Retina (tissue), 1 donor: ENCODE results near the gene PRKAG3.

Source experiments
- DNase-seq: peaks from one replicate; pipeline ENCODE4 v3.0.0-alpha.2; 2016

Gene PRKAG3

DNA sequence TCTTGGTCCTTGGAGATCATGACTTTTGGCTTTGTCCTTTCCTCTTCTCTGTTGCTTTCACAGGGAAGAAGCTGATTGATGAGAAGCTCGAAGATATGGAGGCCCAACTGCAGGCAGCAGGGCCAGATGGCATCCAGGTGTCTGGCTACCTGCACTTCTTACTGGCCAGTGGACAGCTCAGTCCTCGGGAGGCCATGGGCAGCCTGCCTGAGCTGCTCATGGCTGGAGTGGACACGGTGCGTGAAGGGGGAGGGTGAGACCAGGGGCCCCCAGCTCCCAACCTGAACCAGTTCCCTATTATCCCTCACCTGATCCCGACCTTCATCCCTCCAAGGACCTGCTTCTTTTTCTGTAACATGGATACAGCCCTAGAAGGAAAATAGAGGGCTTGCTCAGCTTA, 18.7 kb downstream of the PRKAG3 start:
- DNase-seq: no peak

DNA sequence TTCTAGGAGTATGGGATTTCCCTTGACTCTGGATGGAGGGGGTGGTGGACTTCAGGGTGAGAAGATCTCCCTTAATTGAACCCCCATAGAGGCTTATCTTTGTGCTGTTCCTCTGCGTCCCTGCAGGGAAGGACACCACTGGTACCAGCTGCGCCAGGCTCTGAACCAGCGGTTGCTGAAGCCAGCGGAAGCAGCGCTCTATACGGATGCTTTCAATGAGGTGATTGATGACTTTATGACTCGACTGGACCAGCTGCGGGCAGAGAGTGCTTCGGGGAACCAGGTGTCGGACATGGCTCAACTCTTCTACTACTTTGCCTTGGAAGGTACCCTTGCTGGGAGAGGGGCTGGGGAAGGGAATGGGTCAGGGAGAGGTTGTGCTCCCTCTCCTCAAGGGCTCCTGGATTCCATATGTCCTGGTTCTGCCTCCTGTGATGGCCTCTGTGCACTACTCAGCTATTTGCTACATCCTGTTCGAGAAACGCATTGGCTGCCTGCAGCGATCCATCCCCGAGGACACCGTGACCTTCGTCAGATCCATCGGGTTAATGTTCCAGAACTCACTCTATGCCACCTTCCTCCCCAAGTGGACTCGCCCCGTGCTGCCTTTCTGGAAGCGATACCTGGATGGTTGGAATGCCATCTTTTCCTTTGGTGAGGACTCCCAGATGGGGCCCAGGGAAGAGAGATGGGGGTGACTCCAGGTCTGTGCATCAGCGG, 19.3 kb downstream of the PRKAG3 start:
- DNase-seq: no peak

DNA sequence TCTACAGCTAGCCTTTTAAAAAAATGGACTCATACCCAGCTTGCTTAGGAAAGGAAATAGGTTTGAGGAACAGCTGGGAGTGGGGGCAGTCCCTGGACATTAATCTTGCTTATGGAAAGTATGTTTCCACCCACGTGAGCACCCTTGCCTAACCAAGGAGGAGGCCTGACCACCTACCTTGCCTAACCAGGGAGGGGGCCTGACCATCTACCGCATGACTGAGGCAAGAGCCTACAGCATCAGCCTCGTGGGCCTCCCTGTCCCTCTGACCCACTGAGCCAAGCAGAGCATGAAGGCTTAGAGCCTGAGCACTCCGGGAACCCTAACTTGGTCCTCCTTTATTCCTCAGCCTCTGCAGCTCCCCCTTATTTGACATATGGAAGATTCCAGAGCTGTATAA, 20.2 kb downstream of the PRKAG3 start:
- DNase-seq: no peak

DNA sequence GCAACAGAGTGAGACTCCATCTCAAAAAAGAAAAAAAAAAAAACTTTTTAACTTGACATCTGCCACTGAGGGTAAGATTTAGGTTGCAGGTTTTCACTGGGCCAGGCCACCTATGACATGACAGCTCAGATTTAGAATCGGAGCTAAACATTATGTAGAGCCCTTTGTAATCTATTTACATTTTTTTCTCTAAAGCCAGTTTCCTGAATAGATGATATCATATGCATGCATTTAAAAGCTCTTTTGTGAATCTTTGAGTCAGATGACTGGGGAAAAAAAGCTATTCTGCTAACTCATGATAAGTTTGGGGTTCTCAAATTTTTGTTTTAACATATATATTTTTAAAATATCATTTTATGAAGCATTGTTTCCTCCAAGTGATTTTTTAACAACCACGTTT, 21.3 kb downstream of the PRKAG3 start:
- no peak for DNase-seq

DNA sequence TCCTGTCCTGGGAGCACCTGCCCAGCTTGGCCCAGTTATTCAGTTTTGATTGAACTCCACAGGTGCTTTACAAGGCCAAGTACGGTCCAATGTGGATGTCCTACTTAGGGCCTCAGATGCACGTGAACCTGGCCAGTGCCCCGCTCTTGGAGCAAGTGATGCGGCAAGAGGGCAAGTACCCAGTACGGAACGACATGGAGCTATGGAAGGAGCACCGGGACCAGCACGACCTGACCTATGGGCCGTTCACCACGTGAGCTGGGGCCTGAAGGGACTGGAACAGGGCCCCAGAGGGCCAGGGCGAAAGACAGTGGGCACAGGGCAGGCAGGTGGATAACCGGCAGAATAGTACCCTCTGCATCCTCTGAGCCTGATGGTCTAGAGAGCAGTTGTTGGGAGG, 22.1 kb downstream of the PRKAG3 start:
- no peak for DNase-seq

DNA sequence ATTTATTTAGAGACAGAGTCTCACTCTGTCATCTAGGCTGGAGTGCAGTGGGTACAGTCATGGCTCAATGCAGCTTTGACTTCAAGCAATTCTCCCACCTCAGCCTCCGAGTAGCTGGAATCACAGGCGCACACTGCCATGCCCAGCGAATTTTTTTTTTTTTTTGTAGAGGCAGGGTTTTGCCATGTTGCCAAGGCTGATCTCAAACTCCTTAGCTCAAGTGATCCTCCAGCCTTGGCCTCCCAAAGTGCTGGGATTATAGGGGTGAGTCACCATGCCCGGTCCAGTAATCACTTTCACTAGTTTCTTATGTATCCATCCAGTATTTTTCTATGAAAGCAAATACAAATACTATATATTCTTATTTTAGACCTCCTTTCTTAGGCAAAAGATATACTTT, 24.0 kb downstream of the PRKAG3 start:
- DNase-seq: no peak

DNA sequence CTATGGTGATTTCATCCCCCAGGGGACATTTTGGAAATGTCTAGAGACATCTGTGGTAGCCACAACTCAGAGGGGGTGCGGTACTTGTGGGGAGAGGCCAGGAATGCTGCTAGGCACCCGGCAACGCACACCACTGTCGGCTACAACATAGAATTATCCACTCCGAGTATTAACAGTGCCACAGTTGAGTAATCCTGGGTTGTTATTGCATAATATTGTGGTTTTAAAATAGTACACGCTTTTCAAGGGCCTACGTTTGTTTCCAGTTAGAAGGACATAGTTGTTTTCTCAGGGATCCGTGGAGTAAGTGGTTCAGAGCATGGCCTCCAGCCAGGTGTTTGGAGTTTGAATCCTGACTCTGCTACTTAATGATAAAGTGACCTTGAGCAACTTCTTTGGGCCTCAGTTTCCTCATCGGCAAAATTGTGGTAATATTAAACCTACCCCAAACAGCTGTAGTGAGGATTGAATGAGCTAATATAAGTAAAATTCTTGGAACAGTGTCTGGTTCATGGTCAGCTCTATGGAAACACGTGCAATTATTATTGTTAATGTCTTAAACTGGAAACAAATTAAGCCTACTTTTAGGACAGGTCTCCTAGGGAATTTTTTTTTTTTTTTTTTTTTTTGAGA, 25.1 kb downstream of the PRKAG3 start:
- DNase-seq: no peak

DNA sequence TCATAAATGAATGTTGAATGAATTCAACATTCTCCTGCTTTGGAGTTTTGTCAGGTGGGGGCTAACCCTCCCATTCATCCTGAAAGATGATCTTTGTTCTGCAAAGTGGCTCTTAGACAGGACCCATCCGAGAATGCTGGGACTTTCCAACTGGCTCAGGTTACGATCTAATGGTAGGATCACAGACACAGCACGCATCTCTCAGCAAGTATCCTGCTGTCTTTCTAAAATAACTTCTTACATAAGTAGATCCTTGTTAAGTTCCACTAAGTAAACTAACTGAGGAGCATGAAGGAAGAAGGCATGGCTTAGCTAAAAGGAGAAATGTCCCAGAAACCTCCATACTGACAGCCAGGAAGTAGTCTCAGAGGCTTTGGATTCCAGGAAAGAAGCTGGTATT, 26.0 kb downstream of the PRKAG3 start:
- DNase-seq: no peak

DNA sequence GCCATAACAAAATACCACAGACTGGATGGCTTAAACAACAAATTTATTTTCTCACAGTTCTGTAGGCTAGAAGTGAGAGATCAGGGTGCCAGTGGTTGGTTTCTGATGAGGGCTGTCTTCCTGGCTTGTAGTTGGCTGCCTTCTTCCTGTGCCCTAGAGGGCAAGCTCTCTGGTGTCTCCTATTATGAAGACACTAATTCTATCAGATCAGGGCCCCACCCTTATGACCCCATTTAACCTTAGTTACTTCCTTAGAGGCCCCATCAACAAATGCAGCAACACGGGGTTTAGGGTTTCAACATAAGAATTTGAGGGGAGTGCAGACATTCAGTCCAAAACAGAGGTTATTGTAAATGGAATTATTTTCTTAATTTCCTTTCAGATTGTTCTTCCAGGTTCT, 26.8 kb downstream of the PRKAG3 start:
- no peak for DNase-seq

DNA sequence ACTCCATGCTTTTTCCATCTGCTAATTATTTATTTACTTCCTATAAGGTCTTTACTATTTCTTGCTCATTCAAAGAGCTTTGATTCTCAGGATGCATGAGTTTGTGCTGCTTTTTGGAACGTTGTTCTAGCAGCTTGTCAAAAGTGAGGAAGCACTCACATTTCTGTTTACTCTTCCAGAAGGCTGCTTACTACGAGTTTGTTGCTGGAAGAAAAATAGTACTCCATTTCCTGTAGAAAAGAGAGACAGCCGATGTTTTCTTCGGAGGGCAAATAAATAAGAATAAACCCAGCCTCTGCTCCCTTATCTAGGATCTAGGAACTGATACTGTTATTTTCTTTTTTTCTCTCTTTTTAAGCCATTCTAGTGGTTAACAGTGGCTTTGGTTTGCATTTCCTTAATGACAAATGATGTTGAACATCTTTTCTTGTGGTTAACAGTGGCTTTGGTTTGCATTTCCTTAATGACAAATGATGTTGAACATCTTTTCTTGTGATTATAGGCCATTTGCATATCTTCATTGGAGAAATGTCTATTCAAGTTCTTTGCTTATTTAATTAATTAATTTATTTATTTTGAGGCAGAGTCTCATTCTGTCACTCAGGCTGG, 29.1 kb downstream of the PRKAG3 start:
- no peak for DNase-seq

DNA sequence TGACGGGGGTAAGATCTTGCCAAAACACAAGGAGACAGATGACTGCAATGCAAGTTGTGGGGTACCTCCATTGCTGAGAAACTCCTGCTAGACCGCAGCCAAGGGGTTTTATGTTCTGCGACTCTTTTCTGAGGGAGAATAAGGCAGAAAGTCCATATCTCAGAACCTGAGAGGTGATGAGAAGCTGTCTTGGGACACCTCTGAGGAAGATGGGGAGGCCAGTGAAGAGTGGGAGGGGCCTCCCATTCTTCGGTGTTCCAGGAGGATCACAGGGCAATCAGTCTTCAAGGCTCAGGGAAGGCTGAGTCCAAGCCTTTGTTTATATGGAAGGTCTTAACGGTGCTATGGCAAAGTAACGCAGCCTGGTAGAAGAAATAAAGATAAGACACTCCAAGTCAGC, 31.6 kb downstream of the PRKAG3 start:
- DNase-seq: no peak

DNA sequence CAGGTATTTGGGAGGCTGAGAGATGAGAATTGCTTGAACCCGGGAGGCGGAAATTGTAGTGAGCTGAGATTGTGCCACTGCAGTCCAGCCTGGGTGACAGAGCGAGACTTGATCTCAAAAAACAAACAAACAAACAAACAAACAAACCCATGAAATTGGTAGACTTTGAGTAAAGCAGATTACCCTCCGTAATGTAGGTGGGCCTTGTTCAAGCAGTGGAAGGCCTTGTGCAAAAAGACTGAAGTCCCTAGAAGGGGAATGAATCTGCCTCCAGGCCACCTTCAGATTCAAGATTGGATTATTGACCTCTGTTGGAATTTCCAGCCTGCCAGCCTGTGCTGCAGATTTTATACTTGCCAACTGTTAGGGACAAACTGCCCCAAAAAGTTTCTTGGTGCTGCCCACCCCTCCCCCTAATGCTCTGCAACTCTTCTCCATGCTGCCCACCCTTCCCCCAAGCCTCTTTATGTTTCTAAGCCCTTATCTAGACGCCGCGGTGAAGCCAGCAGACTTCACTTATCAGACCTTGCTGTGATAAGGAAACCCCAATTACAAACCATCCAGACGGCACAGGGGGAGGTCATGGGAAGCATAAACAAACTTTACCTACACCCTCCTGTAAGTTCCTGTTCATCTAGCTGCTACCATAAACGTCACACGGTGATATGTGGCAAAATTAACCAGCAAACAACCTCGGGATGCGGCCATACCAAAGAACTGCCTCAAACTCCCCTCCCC, 32.7 kb downstream of the PRKAG3 start:
- DNase-seq: no peak

DNA sequence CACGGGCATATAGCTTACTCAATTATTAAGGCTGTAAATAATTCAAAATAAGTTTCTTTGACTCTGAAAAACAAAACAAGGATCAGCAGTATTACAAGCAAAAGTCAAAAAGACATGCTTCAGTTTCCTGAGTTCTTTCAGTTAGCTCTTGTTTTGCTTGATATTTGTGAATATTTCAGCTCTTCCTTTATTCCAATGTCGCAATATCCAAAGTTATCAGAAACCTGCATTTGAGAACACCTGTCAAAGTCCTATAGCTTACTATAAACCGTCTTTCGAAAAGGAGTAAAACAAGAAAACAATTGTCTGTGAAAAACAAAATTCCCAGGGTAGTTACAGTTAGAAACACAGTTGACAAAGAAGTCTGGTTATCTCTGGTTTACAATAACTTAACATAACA, 34.9 kb downstream of the PRKAG3 start:
- DNase-seq: no peak

DNA sequence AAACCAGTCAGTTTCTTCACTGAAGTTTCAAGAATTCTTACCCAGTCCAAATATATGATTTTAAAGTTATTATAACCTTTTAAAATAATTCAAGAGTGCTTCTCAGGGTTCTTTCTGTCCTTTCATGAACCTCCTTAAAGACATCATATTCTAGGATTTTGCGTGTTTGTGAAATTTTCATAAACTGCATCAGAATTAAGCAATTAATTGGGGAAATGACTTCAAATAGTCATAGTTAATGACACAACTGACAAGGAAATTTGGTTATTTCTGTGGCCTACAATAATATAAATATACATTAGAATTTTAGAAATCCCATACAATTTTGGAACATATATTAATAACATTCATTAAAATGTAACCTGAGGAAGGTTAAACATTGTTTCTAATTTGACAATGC, 39.2 kb downstream of the PRKAG3 start:
- no peak for DNase-seq

DNA sequence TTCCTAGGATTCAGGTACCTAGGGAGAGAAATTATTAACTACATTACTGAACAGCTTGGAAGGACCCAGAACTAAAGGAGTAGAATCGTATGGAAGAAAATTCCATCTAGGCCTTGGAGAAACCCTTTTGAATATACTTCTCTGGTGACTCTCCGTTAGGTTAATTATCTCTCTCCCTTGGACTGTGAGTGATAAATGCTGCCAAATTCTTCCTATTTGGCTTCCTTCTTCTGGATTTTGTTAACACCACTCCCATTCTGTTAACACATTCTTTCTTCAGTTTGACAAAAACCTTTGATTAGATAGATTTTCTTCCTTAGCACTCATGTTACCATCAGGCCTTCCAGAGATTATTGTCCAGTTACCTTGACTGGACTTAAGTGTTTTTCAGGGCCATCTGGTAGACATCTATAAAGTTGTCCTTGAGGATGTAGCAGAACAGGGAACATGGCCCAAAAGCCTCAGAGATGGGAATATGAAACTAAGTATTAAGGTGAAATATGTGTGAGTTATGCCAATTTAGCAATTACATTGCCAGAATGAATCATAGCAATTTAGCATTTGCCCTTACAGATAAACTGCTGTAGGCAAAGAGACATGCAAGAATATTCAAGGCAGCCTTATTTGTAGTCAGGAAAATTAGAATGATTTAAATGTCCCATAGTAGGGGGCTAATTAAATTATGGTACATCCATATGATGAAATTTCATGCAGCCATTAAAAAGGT, 42.9 kb downstream of the PRKAG3 start:
- DNase-seq: no peak

DNA sequence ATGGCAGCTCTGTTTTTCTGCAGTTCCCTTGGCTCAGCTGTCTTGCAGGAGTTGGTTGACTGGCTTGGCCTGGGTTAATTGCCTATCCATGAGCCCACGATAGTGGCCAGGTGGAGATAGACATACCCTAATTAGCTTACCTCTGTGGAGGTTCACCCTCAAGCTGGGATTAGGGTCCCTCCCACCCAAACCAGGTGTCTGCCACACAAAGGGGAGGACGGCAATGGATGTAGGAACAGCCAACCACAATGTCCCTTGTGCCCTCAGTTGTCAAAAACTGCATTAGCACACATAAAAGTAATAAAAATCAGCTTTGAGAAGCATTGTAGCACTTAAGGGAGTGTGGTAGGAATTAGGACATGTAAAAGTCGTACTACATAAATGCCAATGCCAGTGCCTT, 45.5 kb downstream of the PRKAG3 start:
- DNase-seq: no peak

DNA sequence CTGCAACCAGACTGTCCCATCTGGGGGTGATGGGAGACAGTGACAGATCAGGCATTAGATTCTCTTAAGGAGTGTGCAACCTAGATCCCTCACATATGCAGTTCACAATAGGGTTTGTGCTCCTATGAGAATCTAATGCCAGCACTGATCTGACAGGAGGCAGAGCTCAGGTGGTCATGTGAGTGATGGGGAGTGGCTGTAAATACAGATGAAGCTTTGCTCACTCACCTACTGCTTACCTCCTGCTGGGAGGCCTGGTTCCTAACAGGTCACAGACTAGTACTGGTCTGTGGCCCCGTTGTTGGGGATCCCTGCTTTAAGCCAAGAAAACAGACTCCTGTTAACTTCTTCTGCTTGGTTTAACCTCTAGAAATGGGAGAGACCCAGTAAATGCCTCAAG, 46.5 kb downstream of the PRKAG3 start:
- no peak for DNase-seq

DNA sequence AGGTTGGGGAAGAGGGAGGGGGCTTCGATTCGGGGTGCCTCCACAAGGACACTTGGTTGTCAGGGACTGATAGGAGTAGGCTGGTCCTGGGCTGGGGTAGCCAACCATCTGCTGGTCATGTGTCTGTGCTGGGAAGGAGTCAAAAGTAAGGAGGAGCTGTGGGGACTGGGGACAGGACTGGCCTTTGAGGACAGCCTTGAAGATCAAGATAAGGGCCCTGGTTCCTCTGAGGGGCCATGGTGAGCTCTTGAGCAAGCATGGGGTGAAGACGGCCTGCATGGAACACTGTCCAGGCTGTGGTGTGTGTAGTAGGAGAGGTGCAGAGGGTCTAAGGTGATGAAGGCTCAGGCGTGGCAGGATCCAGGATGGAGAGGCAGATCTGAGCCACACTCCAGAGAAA, 47.9 kb downstream of the PRKAG3 start:
- no peak for DNase-seq

DNA sequence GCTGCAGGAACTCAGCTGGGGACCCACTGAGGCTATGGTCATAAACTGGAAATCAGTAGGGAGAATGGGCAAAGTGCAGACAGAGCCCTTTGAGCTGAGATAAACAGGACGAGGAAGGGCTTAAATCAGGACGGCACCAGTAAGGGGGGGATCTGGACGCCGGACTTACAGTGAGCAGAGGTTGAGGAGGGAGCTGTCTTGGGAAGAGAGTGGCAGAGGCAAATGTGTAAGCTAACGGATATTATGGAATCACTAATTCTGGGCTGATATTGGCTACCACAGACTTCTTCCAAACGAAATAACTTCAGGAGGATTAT, 49.1 kb downstream of the PRKAG3 start:
- DNase-seq: no peak

DNA sequence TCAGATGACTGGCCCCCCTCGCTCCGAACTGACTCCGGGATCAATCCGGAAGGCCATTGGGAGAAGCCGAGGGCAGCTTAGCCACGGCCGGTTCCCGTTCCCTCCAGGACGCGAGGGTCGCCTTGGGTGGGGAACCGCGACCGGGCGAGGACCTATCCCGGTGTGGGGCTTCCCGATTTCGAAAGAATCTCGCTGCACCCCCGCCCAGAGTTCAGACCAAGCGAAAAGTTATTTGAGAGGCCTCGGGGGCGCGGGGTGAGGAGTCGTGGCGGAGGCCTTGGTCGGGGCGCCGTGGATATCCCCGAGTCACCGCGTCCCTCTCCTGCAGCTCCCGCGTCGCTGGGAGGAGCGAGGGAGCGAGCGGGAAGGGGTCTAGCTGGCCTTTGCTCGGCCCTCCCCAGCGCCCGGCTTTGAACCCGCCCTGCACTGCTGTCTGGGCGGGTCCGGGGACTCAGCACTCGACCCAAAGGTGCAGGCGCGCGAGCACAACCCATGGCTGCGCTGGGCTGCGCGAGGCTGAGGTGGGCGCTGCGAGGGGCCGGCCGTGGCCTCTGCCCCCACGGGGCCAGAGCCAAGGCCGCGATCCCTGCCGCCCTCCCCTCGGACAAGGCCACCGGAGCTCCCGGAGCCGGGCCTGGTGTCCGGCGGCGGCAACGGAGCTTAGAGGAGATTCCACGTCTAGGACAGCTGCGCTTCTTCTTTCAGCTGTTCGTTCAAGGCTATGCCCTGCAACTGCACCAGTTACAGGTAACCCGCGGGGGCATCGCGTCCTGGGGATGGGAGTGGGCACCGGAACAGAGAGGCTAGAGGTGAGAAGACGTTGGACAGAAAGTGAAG, 49.7 kb downstream of the PRKAG3 start, which contains the start of gene CYP27A1:
TSS of gene CYP27A1 (plus strand) at position 457 of the 837 bp plus-strand sequence. CDS start at position 493, 36 bp downstream.
- DNase-seq: peak; percentile 83

DNA sequence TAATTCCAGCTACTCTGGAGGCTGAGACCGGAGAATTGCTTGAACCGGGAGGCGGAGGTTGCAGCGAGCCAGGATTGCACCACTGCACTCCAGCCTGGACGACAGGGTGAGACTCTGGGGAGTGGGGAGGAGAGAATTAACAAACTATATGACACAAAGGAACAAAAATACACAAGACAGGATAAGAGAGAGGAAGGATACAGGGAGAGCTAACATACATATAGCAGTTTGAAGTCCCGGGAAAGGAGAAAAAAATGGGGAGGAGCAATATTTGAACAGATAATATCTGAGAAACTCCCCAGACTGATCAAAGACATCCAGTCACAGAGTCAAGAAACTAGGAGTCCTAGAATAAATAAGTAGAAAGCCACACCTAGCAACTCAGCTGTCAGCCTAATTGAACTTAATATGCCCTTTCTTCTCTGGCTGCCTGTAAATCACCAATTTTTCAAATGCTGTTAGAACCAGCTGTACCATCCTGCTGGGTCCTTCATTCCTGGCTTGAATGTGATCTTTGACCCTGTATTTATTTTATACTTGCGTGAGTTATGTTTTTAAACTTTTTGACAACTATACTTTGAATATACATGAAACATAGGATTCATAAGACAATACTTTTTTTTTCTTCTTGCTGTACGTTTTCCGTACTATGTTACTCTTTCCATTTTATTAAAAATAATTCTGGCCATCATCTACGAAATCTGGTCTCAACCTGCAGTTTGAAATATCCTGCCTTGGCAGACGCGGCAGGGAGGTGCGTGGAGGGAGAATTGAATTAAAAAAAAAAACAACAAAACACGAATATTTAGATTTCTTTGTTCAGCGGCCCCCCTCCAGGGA, 50.5 kb downstream of the PRKAG3 start:
- DNase-seq: peak; percentile 15
